Measurements from ENCODE around the gene CRY2.

CRY2 gene

GRCh38 chr11:45909594-45910475 lies 62.6 kb downstream of the CRY2 start:
- no peak for TF ChIP-seq CTCF (IDR thresholded peaks at IDR 0.05; ENCODE audit: insufficient read depth, missing control alignments)
- no peak for FAIRE-seq
- DNase-seq (ENCODE audit: insufficient read length, low spot score), result no peak

- DNase-seq (ENCODE audit: insufficient read length, low spot score), result no peak
- no peak for FAIRE-seq
- TF ChIP-seq CTCF (IDR thresholded peaks at IDR 0.05; ENCODE audit: insufficient read depth, missing control alignments), result no peak
These were observed 63.3 kb downstream of the CRY2 start for GRCh38 chr11:45910623-45911022.

GRCh38 chr11:45913514-45913913 lies 66.2 kb downstream of the CRY2 start:
- no peak for TF ChIP-seq CTCF (IDR thresholded peaks at IDR 0.05; ENCODE audit: insufficient read depth, missing control alignments)
- FAIRE-seq (no peak), DNase-seq (ENCODE audit: insufficient read length, low spot score) (no peak)

- no peak for TF ChIP-seq CTCF (IDR thresholded peaks at IDR 0.05; ENCODE audit: insufficient read depth, missing control alignments)
- FAIRE-seq (no peak), DNase-seq (ENCODE audit: insufficient read length, low spot score) (no peak)
These were observed 66.8 kb downstream of the CRY2 start for GRCh38 chr11:45913942-45914635.

- FAIRE-seq, result no peak
- no peak for TF ChIP-seq CTCF (IDR thresholded peaks at IDR 0.05; ENCODE audit: insufficient read depth, missing control alignments)
These were observed 68.2 kb downstream of the CRY2 start for GRCh38 chr11:45915446-45915845.

GRCh38 chr11:45917286-45917622 lies 70.0 kb downstream of the CRY2 start:
- TF ChIP-seq CTCF (IDR thresholded peaks at IDR 0.05; ENCODE audit: insufficient read depth, missing control alignments), result no peak
- DNase-seq (ENCODE audit: insufficient read length, low spot score), result no peak
- FAIRE-seq, result no peak

More at GRCh38 chr11:45915446-45915845, 68.2 kb downstream of the CRY2 start:
- no peak for DNase-seq (ENCODE audit: insufficient read length, low spot score)
